ENCODE measurements around the gene VEGFA. TPM values are rescaled to one million over a fixed set of nuclear protein-coding genes. Genes with fewer than 3 reads are reported as not detected.

VEGFA gene
- polyA plus RNA-seq, 4 donors: 106 to 336 (median 279) TPM

GRCh38 chr6:43758617-43759050 lies 11.4 kb upstream of the VEGFA start:
- DNase-seq (ENCODE audit: low read depth in 4 of 4, low spot score in 3 of 4): no peak

GRCh38 chr6:43759136-43759906 lies 10.7 kb upstream of the VEGFA start:
- DNase-seq (ENCODE audit: low read depth in 4 of 4, low spot score in 3 of 4): no peak

GRCh38 chr6:43759907-43760206 lies 10.2 kb upstream of the VEGFA start:
- DNase-seq (ENCODE audit: low read depth in 4 of 4, low spot score in 3 of 4): no peak

GRCh38 chr6:43760210-43761168 lies 9.5 kb upstream of the VEGFA start:
- DNase-seq (ENCODE audit: low read depth in 4 of 4, low spot score in 3 of 4): no peak

- DNase-seq (ENCODE audit: low read depth in 4 of 4, low spot score in 3 of 4): no peak
Measured at GRCh38 chr6:43761666-43762409, 8.2 kb upstream of the VEGFA start.

- no peak for DNase-seq (ENCODE audit: low read depth in 4 of 4, low spot score in 3 of 4)
Measured at GRCh38 chr6:43762410-43762768, 7.6 kb upstream of the VEGFA start.

GRCh38 chr6:43762966-43763695 lies 6.9 kb upstream of the VEGFA start:
- no peak for DNase-seq (ENCODE audit: low read depth in 4 of 4, low spot score in 3 of 4)

GRCh38 chr6:43763812-43764522 lies 6.0 kb upstream of the VEGFA start:
- DNase-seq (ENCODE audit: low read depth in 4 of 4, low spot score in 3 of 4): no peak

GRCh38 chr6:43764772-43765171 lies 5.2 kb upstream of the VEGFA start:
- DNase-seq (ENCODE audit: low read depth in 4 of 4, low spot score in 3 of 4): no peak

- DNase-seq (ENCODE audit: low read depth in 4 of 4, low spot score in 3 of 4): no peak
Measured at GRCh38 chr6:43765776-43766499, 4.1 kb upstream of the VEGFA start.

- no peak for DNase-seq (ENCODE audit: low read depth in 4 of 4, low spot score in 3 of 4)
Measured at GRCh38 chr6:43766500-43766853, 3.5 kb upstream of the VEGFA start.

- no peak for DNase-seq (ENCODE audit: low read depth in 4 of 4, low spot score in 3 of 4)
Measured at GRCh38 chr6:43766964-43767461, 3.0 kb upstream of the VEGFA start.

- DNase-seq (ENCODE audit: low read depth in 4 of 4, low spot score in 3 of 4): no peak
Measured at GRCh38 chr6:43767553-43768505, 2.2 kb upstream of the VEGFA start.

GRCh38 chr6:43768506-43768860 lies 1.5 kb upstream of the VEGFA start:
- DNase-seq (ENCODE audit: low read depth in 4 of 4, low spot score in 3 of 4): no peak

- DNase-seq (ENCODE audit: low read depth in 4 of 4, low spot score in 3 of 4): no peak
Measured at GRCh38 chr6:43768983-43769525, 957 bp upstream of the VEGFA start.

GRCh38 chr6:43770372-43771209 lies 580 bp downstream of the VEGFA start:
- DNase-seq (ENCODE audit: low read depth in 4 of 4, low spot score in 3 of 4): no peak

Data from left renal pelvis (tissue), 4 donors.